ENCODE measurements around the gene HTRA2.
A peak's percentile ranks its signal among the peaks of the same experiment; 100 is the strongest.

HTRA2 gene

GRCh38 chr2:74542978-74543377 lies 13.2 kb downstream of the HTRA2 start:
- no peak for DNase-seq (ENCODE audit: low spot score)

- DNase-seq (ENCODE audit: low spot score): no peak
Observed at GRCh38 chr2:74544634-74545033, 14.9 kb downstream of the HTRA2 start.

- DNase-seq (ENCODE audit: low spot score): no peak
Observed at GRCh38 chr2:74546004-74546403, 16.3 kb downstream of the HTRA2 start.

- DNase-seq (ENCODE audit: low spot score): no peak
Observed at GRCh38 chr2:74548285-74548899, 18.7 kb downstream of the HTRA2 start.

GRCh38 chr2:74548900-74549826 lies 19.4 kb downstream of the HTRA2 start:
- DNase-seq (ENCODE audit: low spot score): peak; percentile 91

- no peak for DNase-seq (ENCODE audit: low spot score)
Observed at GRCh38 chr2:74550231-74550630, 20.5 kb downstream of the HTRA2 start.

GRCh38 chr2:74551530-74551929 lies 21.8 kb downstream of the HTRA2 start:
- DNase-seq (ENCODE audit: low spot score): no peak

- DNase-seq (ENCODE audit: low spot score): no peak
Observed at GRCh38 chr2:74551942-74552913, 22.5 kb downstream of the HTRA2 start.

- no peak for DNase-seq (ENCODE audit: low spot score)
Observed at GRCh38 chr2:74552914-74553811, 23.4 kb downstream of the HTRA2 start.

- DNase-seq (ENCODE audit: low spot score): peak; percentile 95
Observed at GRCh38 chr2:74553892-74554819, 24.4 kb downstream of the HTRA2 start, which contains the start of the genes DOK1 and LOXL3. Gene DOK1 (plus strand): TSS chr2:74554720. CDS start chr2:74554755, 35 bp downstream. Gene LOXL3 (minus strand): TSS chr2:74553942. CDS start chr2:74552634, 1,308 bp downstream.

GRCh38 chr2:74554820-74555531 lies 25.2 kb downstream of the HTRA2 start:
- DNase-seq (ENCODE audit: low spot score): peak; percentile 72

GRCh38 chr2:74555610-74556103 lies 25.9 kb downstream of the HTRA2 start:
- no peak for DNase-seq (ENCODE audit: low spot score)

- no peak for DNase-seq (ENCODE audit: low spot score)
Observed at GRCh38 chr2:74556159-74556558, 26.4 kb downstream of the HTRA2 start.

GRCh38 chr2:74556831-74557370 lies 27.2 kb downstream of the HTRA2 start:
- no peak for DNase-seq (ENCODE audit: low spot score)

- no peak for DNase-seq (ENCODE audit: low spot score)
Observed at GRCh38 chr2:74558284-74559230, 28.8 kb downstream of the HTRA2 start.

GRCh38 chr2:74559912-74560311 lies 30.2 kb downstream of the HTRA2 start:
- DNase-seq (ENCODE audit: low spot score): no peak

GRCh38 chr2:74560591-74560990 lies 30.9 kb downstream of the HTRA2 start:
- DNase-seq (ENCODE audit: low spot score): no peak
